Kasumi-1 (cell line): Measurements from ENCODE around the gene CASTOR1.
A peak's percentile ranks its signal among the peaks of the same experiment; 100 is the strongest.

ENCODE experiments used
- DNase-seq, 2 experiments: peaks; one replicate each; lab custom pipeline; 2025; lab: John Stamatoyannopoulos, UW

Gene CASTOR1

GRCh38 chr22:30297991-30298701 lies 8.8 kb upstream of the CASTOR1 start:
- DNase-seq: no peak

- DNase-seq: no peak
Measured at GRCh38 chr22:30297276-30297990, 8.1 kb upstream of the CASTOR1 start.

GRCh38 chr22:30296833-30297232 lies 7.5 kb upstream of the CASTOR1 start:
- DNase-seq: no peak

GRCh38 chr22:30296324-30296723 lies 7.0 kb upstream of the CASTOR1 start:
- no peak for DNase-seq

- DNase-seq: no peak
Measured at GRCh38 chr22:30295576-30295975, 6.3 kb upstream of the CASTOR1 start.

GRCh38 chr22:30294830-30295229 lies 5.5 kb upstream of the CASTOR1 start:
- no peak for DNase-seq

GRCh38 chr22:30294066-30294465 lies 4.8 kb upstream of the CASTOR1 start:
- DNase-seq: no peak

- DNase-seq: no peak
Measured at GRCh38 chr22:30293026-30293425, 3.7 kb upstream of the CASTOR1 start.

GRCh38 chr22:30292069-30292970 lies 3.0 kb upstream of the CASTOR1 start:
- DNase-seq: no peak

GRCh38 chr22:30291058-30291892 lies 2.0 kb upstream of the CASTOR1 start:
- DNase-seq: no peak

GRCh38 chr22:30290342-30291057 lies 1.2 kb upstream of the CASTOR1 start:
- DNase-seq: no peak

GRCh38 chr22:30289980-30290313 lies 642 bp upstream of the CASTOR1 start:
- no peak for DNase-seq

GRCh38 chr22:30288419-30289140 lies 725 bp downstream of the CASTOR1 start:
- DNase-seq: no peak

GRCh38 chr22:30287648-30288418 lies 1.5 kb downstream of the CASTOR1 start:
- DNase-seq: peak; percentile 77 to 78

- peak; percentile 30 to 35 for DNase-seq
Measured at GRCh38 chr22:30286813-30287647, 2.3 kb downstream of the CASTOR1 start.

- DNase-seq: no peak
Measured at GRCh38 chr22:30286331-30286730, 3.0 kb downstream of the CASTOR1 start.

GRCh38 chr22:30285846-30286200 lies 3.5 kb downstream of the CASTOR1 start:
- DNase-seq: no peak

- DNase-seq: no peak
Measured at GRCh38 chr22:30285176-30285845, 4.0 kb downstream of the CASTOR1 start.
